ENCODE results near the gene CERS5.

The CERS5 gene

DNA sequence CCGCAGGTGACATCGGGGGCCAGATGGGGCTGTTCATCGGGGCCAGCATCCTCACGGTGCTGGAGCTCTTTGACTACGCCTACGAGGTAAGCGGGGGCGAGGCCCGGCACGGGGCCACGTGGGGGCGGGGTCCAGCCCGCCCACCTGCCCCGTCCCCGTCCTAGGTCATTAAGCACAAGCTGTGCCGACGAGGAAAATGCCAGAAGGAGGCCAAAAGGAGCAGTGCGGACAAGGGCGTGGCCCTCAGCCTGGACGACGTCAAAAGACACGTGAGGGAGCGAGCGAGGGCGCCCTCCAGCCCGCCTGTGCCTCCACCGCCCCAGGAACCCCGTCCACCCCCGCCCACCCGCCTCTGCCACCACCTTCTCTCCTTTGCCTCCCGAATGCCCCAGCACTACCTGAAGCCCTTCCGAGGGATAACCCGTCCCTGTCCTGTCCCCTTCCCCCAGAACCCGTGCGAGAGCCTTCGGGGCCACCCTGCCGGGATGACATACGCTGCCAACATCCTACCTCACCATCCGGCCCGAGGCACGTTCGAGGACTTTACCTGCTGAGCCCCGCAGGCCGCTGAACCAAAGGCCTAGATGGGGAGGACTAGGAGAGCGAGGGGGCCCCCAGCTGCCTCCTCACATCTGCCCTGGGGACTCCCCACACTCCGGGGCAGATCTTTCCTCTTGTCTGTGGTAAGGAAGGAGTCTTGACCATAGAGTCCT lies 85.9 kb downstream of the CERS5 start:
- no peak for TF ChIP-seq CTCF (conservative IDR thresholded peaks at IDR 0.05; ENCODE audit: low read length)
- no peak for DNase-seq (ENCODE audit: low read depth)
- H3K4me3 ChIP-seq (ENCODE audit: low read length): no peak overlapping the region

DNA sequence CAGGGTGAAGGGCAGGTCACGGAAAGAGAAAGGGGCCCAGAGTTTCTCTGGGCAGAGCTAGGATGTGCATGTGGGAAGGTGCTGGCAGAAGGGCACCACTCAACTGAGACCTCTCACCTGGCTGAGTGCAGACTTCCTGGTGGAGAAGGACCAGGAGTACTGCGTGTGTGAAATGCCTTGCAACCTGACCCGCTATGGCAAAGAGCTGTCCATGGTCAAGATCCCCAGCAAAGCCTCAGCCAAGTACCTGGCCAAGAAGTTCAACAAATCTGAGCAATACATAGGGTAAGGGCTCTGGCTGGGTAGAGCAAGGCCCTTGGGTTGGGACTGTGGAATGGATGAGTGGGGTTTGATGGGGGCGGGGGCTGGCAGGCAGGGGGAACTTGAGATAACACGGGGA lies 87.4 kb downstream of the CERS5 start:
- TF ChIP-seq CTCF (conservative IDR thresholded peaks at IDR 0.05; ENCODE audit: low read length): no peak
- H3K4me3 ChIP-seq (ENCODE audit: low read length): no peak overlapping the region
- DNase-seq (ENCODE audit: low read depth): no peak
